MCF 10A (cell line): ENCODE data around the gene CTBP1. TPM values are rescaled to one million over a fixed set of nuclear protein-coding genes. Genes with fewer than 3 reads are reported as not detected.

Experiments
- BruUV-seq: library from RNA; stranded (reverse); fragments of 400-500 nt; replicated peaks from 2 replicates; lab custom pipeline; 2021; lab: Mats Ljungman, UMichigan
- CTCF ChIA-PET: fragments of 300-600 bp; sonication (Branson Sonifier 250); formaldehyde crosslinking; extraction: SDS; loops from one replicate; lab custom pipeline; 2021; ENCODE audit warnings: antibody characterized with exemption, inconsistent platforms; lab: Yijun Ruan, JAX
- POLR2A ChIA-PET: fragments of 300-600, 350-650 bp; sonication (Branson Sonifier 250); formaldehyde crosslinking; extraction: SDS; loops from one replicate; lab custom pipeline; 2020; ENCODE audit warnings: antibody characterized with exemption, inconsistent platforms; lab: Yijun Ruan, JAX
- DNase-seq: peaks from one replicate; pipeline ENCODE4 v3.0.0-alpha.2; 2018; ENCODE audit not compliant: unreplicated experiment
- H3K27ac Mint-ChIP-seq: one replicate; pipeline ENCODE4 v1.8.0; 2022; ENCODE audit warnings: mild to moderate bottlenecking, low read depth, mixed read lengths; ENCODE audit not compliant: unreplicated experiment
- H3K27me3 Mint-ChIP-seq: one replicate; pipeline ENCODE4 v1.8.0; 2022; ENCODE audit warnings: mixed read lengths; ENCODE audit not compliant: insufficient read depth, unreplicated experiment
- H3K36me3 Mint-ChIP-seq: one replicate; pipeline ENCODE4 v1.8.0; 2022; ENCODE audit warnings: mild to moderate bottlenecking, moderate library complexity, mixed read lengths; ENCODE audit not compliant: insufficient read depth, unreplicated experiment
- H3K4me1 Mint-ChIP-seq: one replicate; pipeline ENCODE4 v1.8.0; 2022; ENCODE audit warnings: mixed read lengths; ENCODE audit not compliant: insufficient read depth, unreplicated experiment
- H3K4me3 Mint-ChIP-seq: one replicate; pipeline ENCODE4 v1.8.0; 2022; ENCODE audit warnings: mild to moderate bottlenecking, moderate library complexity, mixed read lengths; ENCODE audit not compliant: unreplicated experiment
- H3K9me3 Mint-ChIP-seq: one replicate; pipeline ENCODE4 v1.8.0; 2022; ENCODE audit warnings: mixed read lengths; ENCODE audit not compliant: unreplicated experiment
- intact Hi-C: fragments of 100-400 bp; cut with micrococcal nuclease; formaldehyde crosslinking; loops from 2 replicates; pipeline ENCODE4 v1.14.1; 2022
- total RNA-seq: library from RNA; stranded (reverse); gene quantifications from 2 replicates; pipeline ENCODE4 v1.2.3, GENCODE V29; 2022
- TF ChIP-seq, protein P1 (sequence below): fragments of 200-600 bp; IDR thresholded peaks from one replicate; pipeline ENCODE4 v1.8.0; 2022; ENCODE audit warnings: antibody characterized with exemption, mild to moderate bottlenecking; ENCODE audit not compliant: unreplicated experiment

CTBP1 gene
- total RNA-seq, 1 experiment from 2014 or later: 152 TPM

DNA sequence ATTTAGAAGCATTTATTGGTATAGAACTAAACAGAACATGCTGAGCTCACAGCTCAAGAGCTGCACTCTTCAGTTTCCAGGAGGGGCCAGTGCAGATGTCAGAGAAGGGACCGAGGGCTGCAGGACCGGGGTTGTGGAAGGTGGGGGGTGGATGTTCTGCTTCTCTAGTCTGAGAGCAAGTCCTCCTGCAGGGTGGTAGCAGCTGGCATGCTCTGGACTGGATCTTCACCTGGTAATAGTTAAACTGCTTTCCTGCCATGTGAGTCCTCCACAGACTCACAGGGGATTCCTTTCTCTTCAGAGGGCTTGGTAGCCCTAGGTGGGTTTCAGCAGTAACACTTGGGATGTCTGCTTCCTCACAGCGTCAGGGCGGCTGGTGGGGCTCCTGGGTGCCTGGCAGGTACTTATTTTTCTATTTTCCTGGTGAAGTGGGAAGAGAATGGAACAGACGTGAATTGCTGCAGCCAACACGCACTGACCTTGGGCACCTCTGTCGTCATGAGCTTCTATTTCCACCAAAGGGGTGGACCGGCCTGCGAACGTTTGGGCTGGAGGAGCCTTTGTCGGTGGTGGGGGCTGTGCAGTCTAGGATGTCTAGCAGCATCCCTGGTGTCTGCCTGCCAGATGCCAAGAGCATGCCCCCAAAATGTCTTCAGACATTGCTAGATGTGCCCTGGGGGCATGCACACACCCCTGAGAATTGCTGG is 43.2 kb upstream of the CTBP1 start:
- POLR2A ChIA-PET: interaction anchor here (1.2 to 5.0 kb wide), 6 partner anchors 8 to 55 kb away, joined by 3 to 87 read pairs (median 44); partner anchors contain the start of genes CTBP1 and UVSSA
- Mint-ChIP-seq H3K4me1 (peaks cover 30% of the 10 kb centered on the region), H3K27me3 (no peaks in the 10 kb centered on the region), H3K9me3 (no peaks in the 10 kb centered on the region), H3K36me3 (peaks cover 7% of the 10 kb centered on the region), H3K4me3 (peak overlapping the region; percentile 95), H3K27ac (peak overlapping the region; percentile 95)
- TF ChIP-seq, protein P1, sequence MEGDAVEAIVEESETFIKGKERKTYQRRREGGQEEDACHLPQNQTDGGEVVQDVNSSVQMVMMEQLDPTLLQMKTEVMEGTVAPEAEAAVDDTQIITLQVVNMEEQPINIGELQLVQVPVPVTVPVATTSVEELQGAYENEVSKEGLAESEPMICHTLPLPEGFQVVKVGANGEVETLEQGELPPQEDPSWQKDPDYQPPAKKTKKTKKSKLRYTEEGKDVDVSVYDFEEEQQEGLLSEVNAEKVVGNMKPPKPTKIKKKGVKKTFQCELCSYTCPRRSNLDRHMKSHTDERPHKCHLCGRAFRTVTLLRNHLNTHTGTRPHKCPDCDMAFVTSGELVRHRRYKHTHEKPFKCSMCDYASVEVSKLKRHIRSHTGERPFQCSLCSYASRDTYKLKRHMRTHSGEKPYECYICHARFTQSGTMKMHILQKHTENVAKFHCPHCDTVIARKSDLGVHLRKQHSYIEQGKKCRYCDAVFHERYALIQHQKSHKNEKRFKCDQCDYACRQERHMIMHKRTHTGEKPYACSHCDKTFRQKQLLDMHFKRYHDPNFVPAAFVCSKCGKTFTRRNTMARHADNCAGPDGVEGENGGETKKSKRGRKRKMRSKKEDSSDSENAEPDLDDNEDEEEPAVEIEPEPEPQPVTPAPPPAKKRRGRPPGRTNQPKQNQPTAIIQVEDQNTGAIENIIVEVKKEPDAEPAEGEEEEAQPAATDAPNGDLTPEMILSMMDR: no peak
- DNase-seq: no peak
- BruUV-seq: no TSS peak
- intact Hi-C loops: no loop called here
- CTCF ChIA-PET: interaction anchor here (0.9 to 2.2 kb wide), 3 partner anchors 9 to 54 kb away, joined by 3 to 9 read pairs (median 4); no protein-coding TSS in a partner anchor

DNA sequence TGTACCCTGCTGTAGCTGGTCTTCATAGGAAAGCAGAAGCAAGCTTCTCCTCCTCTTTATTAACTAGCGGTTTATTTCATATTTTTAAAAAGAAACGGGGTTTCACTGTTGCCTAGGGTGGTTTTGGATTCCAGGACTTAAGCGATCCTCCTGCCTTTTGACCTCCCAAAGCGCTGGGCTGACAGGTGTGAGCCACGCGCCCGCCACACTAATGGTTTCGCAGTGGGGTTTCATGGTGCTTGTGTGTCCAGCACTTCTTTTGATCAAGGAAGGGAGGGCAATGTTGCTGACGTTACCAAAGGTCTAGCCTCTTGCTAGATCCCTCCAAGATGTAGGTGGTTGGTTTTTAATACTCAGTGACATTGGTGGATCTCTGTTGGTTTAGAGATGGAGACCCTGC is 42.2 kb upstream of the CTBP1 start:
- intact Hi-C loops: no loop called here
- Mint-ChIP-seq H3K27ac (peak overlapping the region; percentile 95), H3K4me1 (peaks cover 22% of the 10 kb centered on the region), H3K27me3 (no peaks in the 10 kb centered on the region), H3K4me3 (peak overlapping the region; percentile 95), H3K9me3 (peaks cover 5% of the 10 kb centered on the region), H3K36me3 (peaks cover 7% of the 10 kb centered on the region)
- DNase-seq: no peak
- ChIA-PET POLR2A (interaction anchor here (0.7 to 5.0 kb wide), 10 partner anchors 9 to 280 kb away, joined by 3 to 87 read pairs (median 6); partner anchors contain the start of genes CTBP1, FGFRL1 and UVSSA), CTCF (interaction anchor here (0.5 to 2.2 kb wide), 4 partner anchors 10 to 228 kb away, joined by 4 to 15 read pairs (median 10); partner anchors contain the start of gene UVSSA)
- TF ChIP-seq, protein P1: no peak
- no TSS peak for BruUV-seq

DNA sequence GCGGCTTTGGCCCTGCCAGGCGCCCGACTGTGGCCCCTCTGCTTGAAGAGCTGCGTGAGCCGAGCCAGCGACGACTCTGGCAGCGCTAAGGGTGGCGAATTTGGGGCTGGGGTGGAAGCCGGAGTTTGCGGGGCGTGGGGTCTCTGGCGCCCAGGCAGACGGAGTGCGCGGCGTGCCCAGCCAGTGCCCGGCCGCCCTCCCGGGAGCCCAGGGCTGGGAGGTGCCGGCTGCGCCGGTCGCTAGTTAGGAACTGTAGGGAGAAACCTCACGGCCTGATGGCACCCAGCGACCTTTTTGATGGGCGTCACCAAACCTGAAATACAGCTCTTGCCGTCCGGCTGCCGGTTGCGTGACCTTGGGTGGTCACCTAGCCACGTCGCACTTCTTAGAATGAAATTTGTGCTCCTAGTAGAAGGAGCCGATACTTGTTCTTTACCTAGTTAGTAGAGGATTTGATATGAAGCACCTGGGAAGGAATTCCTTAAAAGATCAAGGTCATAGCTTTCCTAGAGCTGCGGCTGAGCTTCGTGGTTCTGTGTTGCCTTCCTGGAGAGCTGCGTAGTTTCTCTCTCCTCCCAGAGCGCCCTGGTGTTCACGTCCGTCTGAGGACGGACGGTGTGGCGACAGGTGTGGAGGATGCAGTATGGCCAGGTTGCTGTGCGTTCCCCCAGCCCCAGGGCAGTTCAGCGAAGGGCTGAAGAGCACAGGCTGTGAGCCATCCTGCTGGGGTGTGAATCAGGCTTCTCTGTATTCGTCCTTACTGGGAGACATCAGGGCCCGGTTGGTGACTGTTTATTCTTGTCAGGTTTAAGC is 41.4 kb upstream of the CTBP1 start:
- ChIA-PET POLR2A (interaction anchor here (0.6 to 5.0 kb wide), 15 partner anchors 10 to 1245 kb away, joined by 3 to 87 read pairs (median 4); partner anchors contain the start of genes CTBP1, SLBP and UVSSA), CTCF (interaction anchor here (0.6 to 2.2 kb wide), 5 partner anchors 10 to 526 kb away, joined by 3 to 15 read pairs (median 9); partner anchors contain the start of gene UVSSA)
- peak overlapping the region; percentile 95 for H3K4me3 Mint-ChIP-seq
- H3K4me1 Mint-ChIP-seq: peaks cover 22% of the 10 kb centered on the region
- peaks cover 8% of the 10 kb centered on the region for H3K9me3 Mint-ChIP-seq
- TF ChIP-seq, protein P1: no peak
- H3K27ac Mint-ChIP-seq: peak overlapping the region; percentile 95
- peaks cover 7% of the 10 kb centered on the region for H3K36me3 Mint-ChIP-seq
- H3K27me3 Mint-ChIP-seq: no peaks in the 10 kb centered on the region
- BruUV-seq: TSS peak; percentile 35
- peak; percentile 21 for DNase-seq
- intact Hi-C loops: no loop called here
